Hepatocyte (in vitro differentiated cells): Measurements from ENCODE around the gene SMIM31. TPM values are rescaled to one million over a fixed set of nuclear protein-coding genes. Genes with fewer than 3 reads are reported as not detected.

Source experiments
- DNase-seq: peaks from one replicate; pipeline ENCODE4 v3.0.0-alpha.2; 2016; ENCODE audit warnings: low spot score
- H2AFZ ChIP-seq: fragments of 200-600 bp; sonication (generic); 2 replicates; pipeline ENCODE4 v1.6.0; 2016; ENCODE audit warnings: antibody characterized with exemption, mild to moderate bottlenecking
- H3K27ac ChIP-seq: fragments of 200-600 bp; sonication (generic); 2 replicates; pipeline ENCODE4 v1.5.1; 2016; ENCODE audit warnings: mild to moderate bottlenecking
- H3K27me3 ChIP-seq: fragments of 200-600 bp; sonication (generic); 2 replicates; pipeline ENCODE4 v1.6.1; 2016
- H3K36me3 ChIP-seq: fragments of 200-600 bp; sonication (generic); replicated peaks from 2 replicates; pipeline ENCODE4 v1.5.1; 2016; ENCODE audit warnings: low read depth; ENCODE audit not compliant: insufficient read depth
- H3K4me1 ChIP-seq: fragments of 200-600 bp; sonication (generic); 2 replicates; pipeline ENCODE4 v1.5.1; 2016; ENCODE audit warnings: mild to moderate bottlenecking, moderate library complexity; ENCODE audit not compliant: insufficient read depth
- H3K4me2 ChIP-seq: fragments of 200-600 bp; sonication (generic); 2 replicates; pipeline ENCODE4 v1.6.0; 2016
- H3K4me3 ChIP-seq: fragments of 200-600 bp; sonication (generic); 2 replicates; pipeline ENCODE4 v1.5.1; 2016; ENCODE audit warnings: mild to moderate bottlenecking
- H3K79me2 ChIP-seq: fragments of 200-600 bp; sonication (generic); 2 replicates; pipeline ENCODE4 v1.6.0; 2017; ENCODE audit warnings: mild to moderate bottlenecking
- H3K9me2 ChIP-seq: fragments of 200-600 bp; sonication (generic); replicated peaks from 2 replicates; pipeline ENCODE4 v1.6.0; 2017; ENCODE audit warnings: mild to moderate bottlenecking; ENCODE audit not compliant: insufficient read depth
- H3K9me3 ChIP-seq: fragments of 200-600 bp; sonication (generic); 2 replicates; pipeline ENCODE4 v1.5.1; 2016; ENCODE audit warnings: low read depth, mild to moderate bottlenecking
- H4K20me1 ChIP-seq: fragments of 200-600 bp; sonication (generic); 2 replicates; pipeline ENCODE4 v1.6.0; 2016; ENCODE audit warnings: mild to moderate bottlenecking; ENCODE audit not compliant: insufficient read depth, poor library complexity, severe bottlenecking
- CTCF ChIP-seq: fragments of 200-600 bp; sonication (generic); IDR thresholded peaks from 2 replicates; pipeline ENCODE4 v1.5.1; 2016; ENCODE audit warnings: antibody characterized with exemption, mild to moderate bottlenecking; ENCODE audit not compliant: poor library complexity
- EZH2 ChIP-seq: fragments of 200-600 bp; sonication (generic); IDR thresholded peaks from 2 replicates; pipeline ENCODE4 v1.6.1; 2016; ENCODE audit warnings: antibody characterized with exemption, mild to moderate bottlenecking, borderline replicate concordance
- EZH2phosphoT487 ChIP-seq: fragments of 200-600 bp; sonication (generic); IDR thresholded peaks from one replicate; pipeline ENCODE4 v1.6.1; 2018; ENCODE audit warnings: antibody characterized with exemption, mild to moderate bottlenecking, low read depth, moderate library complexity; ENCODE audit not compliant: unreplicated experiment, severe bottlenecking
- WGBS: methylation state at CpG from one replicate; pipeline ENCODE4 v1.1.6; 2016; ENCODE audit warnings: low lambda C conversion rate; ENCODE audit errors: missing lambda C conversion rate; 5-methylcytosine and 5-hydroxymethylcytosine counted together
- polyA plus RNA-seq: library from polyadenylated mRNA; unstranded; fragments of >200 nt; fragmentation: Nextera tagmentation; extraction: Ambion mirVana; gene quantifications from 2 replicates; pipeline ENCODE4 v1.2.1, GENCODE V29; 2016
- total RNA-seq: library from RNA; depleted of rRNA; stranded (reverse); fragments of >200 nt; gene quantifications from 2 replicates; pipeline ENCODE4 v1.2.3, GENCODE V29; 2014

The SMIM31 gene
- total and polyA plus RNA-seq, 2 experiments from 2014 or later: 0.43 to 0.51 TPM

GRCh38 chr4:164800786-164801185 is 46.9 kb downstream of the SMIM31 start:
- H3K79me2 ChIP-seq: no peaks in the 10 kb centered on the region
- H3K4me1 ChIP-seq: no peaks in the 10 kb centered on the region
- H3K4me2 ChIP-seq: no peak overlapping the region
- no peaks in the 10 kb centered on the region for H3K9me3 ChIP-seq
- no peaks in the 10 kb centered on the region for H3K36me3 ChIP-seq
- no peak overlapping the region for H3K4me3 ChIP-seq
- DNase-seq: no peak
- no peaks in the 10 kb centered on the region for H3K27me3 ChIP-seq
- WGBS: 94% methylated on average over 4 of the region's 4 CpGs
- TF ChIP-seq CTCF (no peak), EZH2phosphoT487 (no peak), EZH2 (no peak)
- H4K20me1 ChIP-seq: no peaks in the 10 kb centered on the region
- H3K9me2 ChIP-seq: no peaks in the 10 kb centered on the region
- H2AFZ ChIP-seq: no peak overlapping the region
- H3K27ac ChIP-seq: no peak overlapping the region

- no peak overlapping the region for H2AFZ ChIP-seq
- no peaks in the 10 kb centered on the region for H3K9me2 ChIP-seq
- H3K9me3 ChIP-seq: no peaks in the 10 kb centered on the region
- no peaks in the 10 kb centered on the region for H3K36me3 ChIP-seq
- no peak overlapping the region for H3K4me3 ChIP-seq
- H3K27ac ChIP-seq: peak overlapping the region; percentile 50
- DNase-seq: no peak
- no peak for TF ChIP-seq EZH2phosphoT487
- TF ChIP-seq CTCF: no peak
- no peak for TF ChIP-seq EZH2
- no peaks in the 10 kb centered on the region for H3K27me3 ChIP-seq
- no peaks in the 10 kb centered on the region for H3K79me2 ChIP-seq
- no peak overlapping the region for H3K4me2 ChIP-seq
- H3K4me1 ChIP-seq: no peaks in the 10 kb centered on the region
- WGBS: 79% methylated on average over 3 of the region's 3 CpGs
- no peaks in the 10 kb centered on the region for H4K20me1 ChIP-seq
Measured at GRCh38 chr4:164802301-164802901, 48.5 kb downstream of the SMIM31 start.

- H3K79me2 ChIP-seq: no peaks in the 10 kb centered on the region
- no peaks in the 10 kb centered on the region for H3K4me1 ChIP-seq
- H3K4me3 ChIP-seq: no peak overlapping the region
- H3K27ac ChIP-seq: no peak overlapping the region
- no peaks in the 10 kb centered on the region for H3K36me3 ChIP-seq
- H4K20me1 ChIP-seq: no peaks in the 10 kb centered on the region
- TF ChIP-seq CTCF (no peak), EZH2 (no peak), EZH2phosphoT487 (no peak)
- no peak overlapping the region for H2AFZ ChIP-seq
- no peaks in the 10 kb centered on the region for H3K9me3 ChIP-seq
- no peaks in the 10 kb centered on the region for H3K27me3 ChIP-seq
- H3K4me2 ChIP-seq: no peak overlapping the region
- no peaks in the 10 kb centered on the region for H3K9me2 ChIP-seq
- WGBS: 94% methylated on average over 8 of the region's 8 CpGs
- no peak for DNase-seq
Measured at GRCh38 chr4:164803702-164804101, 49.8 kb downstream of the SMIM31 start.

- no peaks in the 10 kb centered on the region for H3K9me3 ChIP-seq
- no peak overlapping the region for H3K4me3 ChIP-seq
- peak; percentile 47 for DNase-seq
- H3K4me2 ChIP-seq: peak overlapping the region; percentile 16
- H3K4me1 ChIP-seq: no peaks in the 10 kb centered on the region
- TF ChIP-seq EZH2: no peak
- no peak for TF ChIP-seq EZH2phosphoT487
- no peak for TF ChIP-seq CTCF
- H3K27ac ChIP-seq: peak overlapping the region; percentile 11
- H3K27me3 ChIP-seq: no peaks in the 10 kb centered on the region
- no peaks in the 10 kb centered on the region for H4K20me1 ChIP-seq
- 39% methylated on average over 12 of the region's 12 CpGs for WGBS
- H3K79me2 ChIP-seq: no peaks in the 10 kb centered on the region
- no peaks in the 10 kb centered on the region for H3K9me2 ChIP-seq
- no peak overlapping the region for H2AFZ ChIP-seq
- no peaks in the 10 kb centered on the region for H3K36me3 ChIP-seq
Measured at GRCh38 chr4:164807611-164808010, 53.7 kb downstream of the SMIM31 start.
